Endothelial cell of umbilical vein (primary cell): ENCODE data around the gene MBLAC1. TPM values are rescaled to one million over a fixed set of nuclear protein-coding genes. Genes with fewer than 3 reads are reported as not detected.
A peak's percentile ranks its signal among the peaks of the same experiment; 100 is the strongest.

Source experiments
- BruUV-seq: library from RNA; stranded (reverse); fragments of 400-500 nt; replicated peaks from 2 replicates; lab custom pipeline; 2021; lab: Mats Ljungman, UMichigan
- CTCF ChIA-PET: fragments of 300-600, 350-600 bp; sonication (Branson Sonifier 250); formaldehyde crosslinking; loops from one replicate; lab custom pipeline; 2021; ENCODE audit warnings: antibody characterized with exemption, inconsistent platforms; lab: Charles Lee
- POLR2A ChIA-PET: fragments of 300-600, 350-600 bp; sonication (Branson Sonifier 250); formaldehyde crosslinking; loops from one replicate; lab custom pipeline; 2021; ENCODE audit warnings: antibody characterized with exemption, inconsistent platforms; lab: Charles Lee
- DNase-seq: peaks from one replicate; pipeline ENCODE4 v3.0.0-alpha.2; 2011; ENCODE audit warnings: low read depth, low spot score
- FAIRE-seq: peaks from 2 replicates; lab custom pipeline; 2011; peaks lifted over from hg19 to GRCh38; lab: Jason Lieb, UNC
- H2AFZ ChIP-seq: 2 replicates; pipeline ENCODE4 v1.6.0; 2012; ENCODE audit warnings: low read depth, low read length, control low read depth, inconsistent platforms
- H3K27ac ChIP-seq: 2 replicates; pipeline ENCODE4 v1.5.1; 2011; ENCODE audit warnings: low read depth, mild to moderate bottlenecking, control low read depth, low read length, moderate library complexity; ENCODE audit not compliant: insufficient read depth
- H3K27me3 ChIP-seq, 2 experiments: 2 replicates each; pipeline versions ENCODE4 v1.6.0 to v1.6.1; 2011; ENCODE audit warnings: low read length in 2 of 2, mixed read lengths in 1 of 2; ENCODE audit not compliant: control insufficient read depth in 2 of 2, insufficient read depth in 2 of 2
- H3K36me3 ChIP-seq, 2 experiments: 2 replicates in 1 of 2; 3 replicates in 1 of 2; pipeline ENCODE4 v1.5.1; 2011; ENCODE audit warnings: low read length in 2 of 2, mild to moderate bottlenecking in 1 of 2, moderate library complexity in 1 of 2; ENCODE audit not compliant: control insufficient read depth in 2 of 2, insufficient read depth in 2 of 2; ENCODE audit errors: extremely low read depth in 1 of 2
- H3K4me1 ChIP-seq: 3 replicates; pipeline ENCODE4 v1.5.1; 2011; ENCODE audit warnings: mild to moderate bottlenecking, low read length; ENCODE audit not compliant: control insufficient read depth, insufficient read depth; ENCODE audit errors: extremely low read depth
- H3K4me2 ChIP-seq: 2 replicates; pipeline ENCODE4 v1.6.1; 2011; ENCODE audit warnings: low read length, control low read depth, mixed read lengths; ENCODE audit not compliant: insufficient read depth
- H3K4me3 ChIP-seq, 3 experiments: fragments of 200-600 bp in 1 of 3; sonication (generic), shearing (Covaris generic) in 1 of 3; replicated peaks in 1 of 3; 2 replicates each; pipeline ENCODE4 v1.5.1; 2011 to 2016; ENCODE audit warnings: control low read depth in 3 of 3, low read length in 3 of 3, mild to moderate bottlenecking in 2 of 3, inconsistent platforms in 1 of 3, low read depth in 1 of 3, moderate library complexity in 1 of 3; ENCODE audit not compliant: insufficient read depth in 1 of 3
- H3K79me2 ChIP-seq: 2 replicates; pipeline ENCODE4 v1.6.0; 2012; ENCODE audit warnings: low read length, inconsistent platforms; ENCODE audit not compliant: control insufficient read depth, insufficient read depth
- H3K9ac ChIP-seq: replicated peaks from 2 replicates; pipeline ENCODE3; 2011; ENCODE audit warnings: low read length, control low read depth; ENCODE audit not compliant: insufficient read depth; ENCODE audit errors: extremely low read depth
- H3K9me1 ChIP-seq: replicated peaks from 3 replicates; pipeline ENCODE4 v1.6.0; 2011; ENCODE audit warnings: mild to moderate bottlenecking, low read length; ENCODE audit not compliant: control insufficient read depth, insufficient read depth; ENCODE audit errors: extremely low read depth
- H3K9me3 ChIP-seq: replicated peaks from 2 replicates; pipeline ENCODE4 v1.5.1; 2012; ENCODE audit warnings: low read length, inconsistent platforms; ENCODE audit not compliant: control insufficient read depth, insufficient read depth
- H4K20me1 ChIP-seq: replicated peaks from 2 replicates; pipeline ENCODE3; 2011; ENCODE audit warnings: mild to moderate bottlenecking, low read length; ENCODE audit not compliant: control insufficient read depth, insufficient read depth; ENCODE audit errors: extremely low read depth
- CTCF ChIP-seq, 2 donors: IDR thresholded peaks; 1 replicate in 1 of 2; 2 replicates in 1 of 2; pipeline ENCODE4 v1.5.1; 2011; ENCODE audit warnings: low read length in 2 of 2, mild to moderate bottlenecking in 2 of 2, moderate library complexity in 2 of 2, control low read depth in 1 of 2, inconsistent platforms in 1 of 2, low read depth in 1 of 2; ENCODE audit not compliant: insufficient read depth in 1 of 2; ENCODE audit errors: extremely low read depth in 1 of 2
- EZH2 ChIP-seq: IDR thresholded peaks from 2 replicates; pipeline ENCODE4 v1.6.1; 2012; ENCODE audit warnings: borderline replicate concordance, low read depth, mild to moderate bottlenecking, moderate library complexity, low read length, inconsistent platforms; ENCODE audit not compliant: severe bottlenecking
- FOS ChIP-seq: IDR thresholded peaks from 2 replicates; pipeline ENCODE4 v1.6.1; 2011; ENCODE audit warnings: mild to moderate bottlenecking, low read length, moderate library complexity, borderline replicate concordance; ENCODE audit not compliant: insufficient read depth
- GATA2 ChIP-seq: IDR thresholded peaks from 2 replicates; pipeline ENCODE4 v1.7.0; 2011; ENCODE audit warnings: low read depth, mild to moderate bottlenecking, moderate library complexity, mixed read lengths, low read length; ENCODE audit not compliant: insufficient read length, insufficient read depth
- JUN ChIP-seq: IDR thresholded peaks from 2 replicates; pipeline ENCODE4 v1.6.1; 2011; ENCODE audit warnings: borderline replicate concordance, low read depth; ENCODE audit not compliant: insufficient read length, insufficient read depth
- MAX ChIP-seq: IDR thresholded peaks from 2 replicates; pipeline ENCODE4 v1.6.1; 2011; ENCODE audit not compliant: insufficient read depth, insufficient read length
- MYC ChIP-seq: IDR thresholded peaks from one replicate; pipeline ENCODE4 v1.6.1; 2011; ENCODE audit warnings: mild to moderate bottlenecking, low read depth, low read length
- POLR2A ChIP-seq: IDR thresholded peaks from 2 replicates; pipeline ENCODE4 v1.6.1; 2012; ENCODE audit warnings: low read depth, mild to moderate bottlenecking, control low read depth, low read length
- POLR2AphosphoS5 ChIP-seq: IDR thresholded peaks from 2 replicates; pipeline ENCODE4 v1.6.1; 2012; ENCODE audit warnings: low read depth, mild to moderate bottlenecking, control low read depth, low read length, moderate library complexity; ENCODE audit not compliant: insufficient read depth
- dilution Hi-C: fragments of 300-500 bp; cut with MboI; formaldehyde crosslinking; loops from one replicate; pipeline ENCODE4 v1.15.0; 2019; ENCODE audit warnings: low sequenced_read_pairs; ENCODE audit not compliant: extremely low pct_ligation_motif_present
- intact Hi-C: fragments of 100-400 bp; cut with micrococcal nuclease; formaldehyde crosslinking; loops from one replicate; pipeline ENCODE4 v1.10.0; 2022
- polyA plus RNA-seq, 4 experiments: library from polyadenylated mRNA; depleted of rRNA in 3 of 4; stranded (reverse) in 3 of 4; unstranded in 1 of 4; fragments of >200 nt; gene quantifications; 2 replicates each; pipeline versions ENCODE4 v1.2.1 to v1.2.3, GENCODE V29; 2011 to 2012; ENCODE audit warnings: missing spikeins in 1 of 4
- total RNA-seq: library from RNA; stranded (reverse); gene quantifications from 2 replicates; pipeline ENCODE4 v1.2.3, GENCODE V29; 2021

The MBLAC1 gene
- total and polyA plus RNA-seq, 2 donors (not counting 3 experiments of a cell fraction or from before 2014, with no cell fraction given): 1.8 to 2.1 TPM

- intact Hi-C loops (loop anchor here (10.0 kb wide), 1 partner anchor 168 kb away; the partner anchor contains the start of gene TRIM4), dilution Hi-C loops (no loop called here)
- H3K79me2 ChIP-seq: peaks cover 33% of the 10 kb centered on the region
- DNase-seq: no peak
- no peak for FAIRE-seq
- POLR2A ChIA-PET: interaction anchor here (0.6 to 1.1 kb wide), 4 partner anchors 12 to 86 kb away, joined by 3 to 15 read pairs (median 4); partner anchors contain the start of genes AP4M1 and MCM7
- TF ChIP-seq GATA2 (no peak), MAX (no peak), POLR2AphosphoS5 (no peak), POLR2A (no peak)
- CTCF ChIA-PET: interaction anchor here (0.6 to 1.9 kb wide), 13 partner anchors 7 to 170 kb away, joined by 3 to 17 read pairs (median 4); partner anchors contain the start of genes AP4M1, GJC3, MBLAC1 and MCM7
- H3K4me1 ChIP-seq: peaks cover 27% of the 10 kb centered on the region
- peak overlapping the region; percentile 26 for H2AFZ ChIP-seq
- no peaks in the 10 kb centered on the region for H4K20me1 ChIP-seq
- no peaks in the 10 kb centered on the region for H3K27me3 ChIP-seq
- no TSS peak for BruUV-seq
- no peaks in the 10 kb centered on the region for H3K9me1 ChIP-seq
- no peak overlapping the region for H3K4me3 ChIP-seq
- H3K4me2 ChIP-seq: no peak overlapping the region
- H3K9me3 ChIP-seq: no peaks in the 10 kb centered on the region
- peak overlapping the region; percentile 36 for H3K9ac ChIP-seq
- H3K36me3 ChIP-seq: peaks cover 0 to 7% of the 10 kb centered on the region in 2 experiments
- H3K27ac ChIP-seq: peak overlapping the region; percentile 42
These were observed 43.8 kb upstream of the MBLAC1 start for GRCh38 chr7:100082978-100083377.

GRCh38 chr7:100085515-100085914 is 41.3 kb upstream of the MBLAC1 start:
- ChIA-PET POLR2A (no interaction called here), CTCF (no interaction called here)
- Histone ChIP-seq H3K36me3 (peaks cover 0 to 3% of the 10 kb centered on the region in 2 experiments), H3K9ac (no peak overlapping the region), H3K27me3 (no peaks in the 10 kb centered on the region), H4K20me1 (no peaks in the 10 kb centered on the region), H3K4me1 (peaks cover 37% of the 10 kb centered on the region), H3K27ac (peak overlapping the region; percentile 94), H3K79me2 (peaks cover 24% of the 10 kb centered on the region), H2AFZ (no peak overlapping the region), H3K9me1 (no peaks in the 10 kb centered on the region), H3K4me2 (no peak overlapping the region), H3K4me3 (no peak overlapping the region), H3K9me3 (no peaks in the 10 kb centered on the region)
- FAIRE-seq (no peak), DNase-seq (no peak)
- TF ChIP-seq MAX (no peak), POLR2A (no peak), CTCF (IDR thresholded peaks at IDR 0.05; ENCODE audit: extremely low read depth in 1 of 2, insufficient read depth in 1 of 2, low read depth in 1 of 2, low read length in 2 of 2) (no peak), GATA2 (no peak), MYC (no peak), EZH2 (no peak), FOS (no peak), JUN (no peak), POLR2AphosphoS5 (no peak)
- dilution Hi-C loops (no loop called here), intact Hi-C loops (loop anchor here (10.0 kb wide), 1 partner anchor 171 kb away; the partner anchor contains the start of gene TRIM4)
- no TSS peak for BruUV-seq
